Liver (tissue), 3 donors: ENCODE measurements around the gene KCNQ5.

Experiments
- ATF3 ChIP-seq: IDR thresholded peaks from 2 replicates; pipeline ENCODE4 v1.6.1; 2016; ENCODE audit warnings: antibody characterized with exemption
- EGR1 ChIP-seq, 2 donors: IDR thresholded peaks; 2 replicates each; pipeline ENCODE4 v1.6.1; 2016 to 2018; ENCODE audit warnings: antibody characterized with exemption in 2 of 2, low read depth in 2 of 2
- FOXA1 ChIP-seq: IDR thresholded peaks from 2 replicates; pipeline ENCODE4 v1.6.1; 2016; ENCODE audit warnings: antibody characterized with exemption
- GABPA ChIP-seq, 2 donors: IDR thresholded peaks in 1 of 2; conservative IDR thresholded peaks in 1 of 2; 2 replicates each; pipeline ENCODE4 v1.6.1; 2016; ENCODE audit warnings: antibody characterized with exemption in 2 of 2, mild to moderate bottlenecking in 1 of 2, moderate library complexity in 1 of 2
- JUND ChIP-seq, 2 donors: IDR thresholded peaks; 2 replicates each; pipeline ENCODE4 v1.6.1; 2016; ENCODE audit warnings: antibody characterized with exemption in 2 of 2
- MAX ChIP-seq: IDR thresholded peaks from 2 replicates; pipeline ENCODE4 v1.6.1; 2016; ENCODE audit warnings: antibody characterized with exemption
- RAD21 ChIP-seq, 2 donors: IDR thresholded peaks; 2 replicates each; pipeline ENCODE4 v1.6.1; 2016; ENCODE audit warnings: antibody characterized with exemption in 2 of 2, mild to moderate bottlenecking in 2 of 2
- REST ChIP-seq: IDR thresholded peaks from 2 replicates; pipeline ENCODE4 v1.6.1; 2016; ENCODE audit warnings: antibody characterized with exemption, mild to moderate bottlenecking
- RXRA ChIP-seq, 2 donors: IDR thresholded peaks; 2 replicates each; pipeline ENCODE4 v1.6.1; 2017 to 2018; ENCODE audit warnings: antibody characterized with exemption in 2 of 2, mild to moderate bottlenecking in 1 of 2
- SP1 ChIP-seq: IDR thresholded peaks from 2 replicates; pipeline ENCODE4 v1.6.1; 2018; ENCODE audit warnings: antibody characterized with exemption, mild to moderate bottlenecking
- TAF1 ChIP-seq: conservative IDR thresholded peaks from 2 replicates; pipeline ENCODE4 v1.6.1; 2016; ENCODE audit warnings: antibody characterized with exemption, mild to moderate bottlenecking
- YY1 ChIP-seq: IDR thresholded peaks from 2 replicates; pipeline ENCODE4 v1.6.1; 2016; ENCODE audit warnings: antibody characterized with exemption, mild to moderate bottlenecking
- TF ChIP-seq, protein P1 (sequence below): fragments of 150-350 bp; IDR thresholded peaks from 2 replicates; pipeline ENCODE4 v1.5.1; 2017; ENCODE audit warnings: improper control_type of control experiment, low read depth, low read length; ENCODE audit not compliant: missing input control
- TF ChIP-seq, protein P2 (sequence below): IDR thresholded peaks from 2 replicates; pipeline ENCODE4 v1.6.1; 2016; ENCODE audit warnings: antibody characterized with exemption
- donor health status: healthy.
- donor health status: healthy.

- TF ChIP-seq SP1: no peak
- TF ChIP-seq, protein P1, sequence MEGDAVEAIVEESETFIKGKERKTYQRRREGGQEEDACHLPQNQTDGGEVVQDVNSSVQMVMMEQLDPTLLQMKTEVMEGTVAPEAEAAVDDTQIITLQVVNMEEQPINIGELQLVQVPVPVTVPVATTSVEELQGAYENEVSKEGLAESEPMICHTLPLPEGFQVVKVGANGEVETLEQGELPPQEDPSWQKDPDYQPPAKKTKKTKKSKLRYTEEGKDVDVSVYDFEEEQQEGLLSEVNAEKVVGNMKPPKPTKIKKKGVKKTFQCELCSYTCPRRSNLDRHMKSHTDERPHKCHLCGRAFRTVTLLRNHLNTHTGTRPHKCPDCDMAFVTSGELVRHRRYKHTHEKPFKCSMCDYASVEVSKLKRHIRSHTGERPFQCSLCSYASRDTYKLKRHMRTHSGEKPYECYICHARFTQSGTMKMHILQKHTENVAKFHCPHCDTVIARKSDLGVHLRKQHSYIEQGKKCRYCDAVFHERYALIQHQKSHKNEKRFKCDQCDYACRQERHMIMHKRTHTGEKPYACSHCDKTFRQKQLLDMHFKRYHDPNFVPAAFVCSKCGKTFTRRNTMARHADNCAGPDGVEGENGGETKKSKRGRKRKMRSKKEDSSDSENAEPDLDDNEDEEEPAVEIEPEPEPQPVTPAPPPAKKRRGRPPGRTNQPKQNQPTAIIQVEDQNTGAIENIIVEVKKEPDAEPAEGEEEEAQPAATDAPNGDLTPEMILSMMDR: no peak
- no peak for TF ChIP-seq MAX
- TF ChIP-seq REST: no peak
- no peak for TF ChIP-seq JUND (IDR thresholded peaks at IDR 0.05)
- TF ChIP-seq YY1: no peak
- TF ChIP-seq, protein P2, sequence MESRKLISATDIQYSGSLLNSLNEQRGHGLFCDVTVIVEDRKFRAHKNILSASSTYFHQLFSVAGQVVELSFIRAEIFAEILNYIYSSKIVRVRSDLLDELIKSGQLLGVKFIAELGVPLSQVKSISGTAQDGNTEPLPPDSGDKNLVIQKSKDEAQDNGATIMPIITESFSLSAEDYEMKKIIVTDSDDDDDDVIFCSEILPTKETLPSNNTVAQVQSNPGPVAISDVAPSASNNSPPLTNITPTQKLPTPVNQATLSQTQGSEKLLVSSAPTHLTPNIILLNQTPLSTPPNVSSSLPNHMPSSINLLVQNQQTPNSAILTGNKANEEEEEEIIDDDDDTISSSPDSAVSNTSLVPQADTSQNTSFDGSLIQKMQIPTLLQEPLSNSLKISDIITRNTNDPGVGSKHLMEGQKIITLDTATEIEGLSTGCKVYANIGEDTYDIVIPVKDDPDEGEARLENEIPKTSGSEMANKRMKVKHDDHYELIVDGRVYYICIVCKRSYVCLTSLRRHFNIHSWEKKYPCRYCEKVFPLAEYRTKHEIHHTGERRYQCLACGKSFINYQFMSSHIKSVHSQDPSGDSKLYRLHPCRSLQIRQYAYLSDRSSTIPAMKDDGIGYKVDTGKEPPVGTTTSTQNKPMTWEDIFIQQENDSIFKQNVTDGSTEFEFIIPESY: no peak
- TF ChIP-seq RXRA (IDR thresholded peaks at IDR 0.05): no peak
- no peak for TF ChIP-seq RAD21 (IDR thresholded peaks at IDR 0.05)
- TF ChIP-seq ATF3: no peak
- no peak for TF ChIP-seq TAF1
- no peak for TF ChIP-seq GABPA (IDR thresholded peaks at IDR 0.05 in 1 of 2, conservative IDR thresholded peaks at IDR 0.05 in 1 of 2)
- TF ChIP-seq EGR1 (IDR thresholded peaks at IDR 0.05; ENCODE audit: low read depth in 2 of 2): no peak
- TF ChIP-seq FOXA1: no peak
Observed at GRCh38 chr6:72916906-72917305, 295.0 kb downstream of the KCNQ5 start.
